ENCODE data around the gene PHACTR3.

Gene PHACTR3

GRCh38 chr20:59790346-59790745, 186.0 kb downstream of the PHACTR3 start:
- Histone ChIP-seq H3K27ac (ENCODE audit: low read length) (no peak overlapping the region), H3K4me1 (ENCODE audit: low read length) (no peaks in the 10 kb centered on the region), H3K9ac (ENCODE audit: low read length) (no peak overlapping the region), H3K9me2 (replicated peaks; ENCODE audit: insufficient read depth, low read length) (no peaks in the 10 kb centered on the region), H4K20me1 (ENCODE audit: insufficient read depth, low read length) (no peaks in the 10 kb centered on the region), H3K4me2 (ENCODE audit: low read depth, low read length) (no peak overlapping the region), H3K27me3 (replicated peaks; ENCODE audit: insufficient read depth, low read length) (peaks cover 11% of the 10 kb centered on the region), H3K4me3 (ENCODE audit: low read length) (no peak overlapping the region), H3K9me3 (replicated peaks; ENCODE audit: insufficient read depth, low read length) (no peaks in the 10 kb centered on the region), H3K79me2 (ENCODE audit: low read length) (no peaks in the 10 kb centered on the region), H2AFZ (ENCODE audit: low read length) (no peak overlapping the region), H3K36me3 (replicated peaks; ENCODE audit: insufficient read depth, low read length) (no peaks in the 10 kb centered on the region), H3F3A (ENCODE audit: insufficient read depth, low read length) (no peaks in the 10 kb centered on the region)
- no peak for TF ChIP-seq CTCF (IDR thresholded peaks at IDR 0.05; ENCODE audit: low read length)
- DNase-seq: no peak

- Histone ChIP-seq H3K4me1 (ENCODE audit: low read length) (no peaks in the 10 kb centered on the region), H3K9me3 (replicated peaks; ENCODE audit: insufficient read depth, low read length) (no peaks in the 10 kb centered on the region), H3K27me3 (replicated peaks; ENCODE audit: insufficient read depth, low read length) (peaks cover 11% of the 10 kb centered on the region), H3K9me2 (replicated peaks; ENCODE audit: insufficient read depth, low read length) (no peaks in the 10 kb centered on the region), H3K4me3 (ENCODE audit: low read length) (no peak overlapping the region), H4K20me1 (ENCODE audit: insufficient read depth, low read length) (no peaks in the 10 kb centered on the region), H3K9ac (ENCODE audit: low read length) (no peak overlapping the region), H2AFZ (ENCODE audit: low read length) (no peak overlapping the region), H3F3A (ENCODE audit: insufficient read depth, low read length) (no peaks in the 10 kb centered on the region), H3K79me2 (ENCODE audit: low read length) (no peaks in the 10 kb centered on the region), H3K36me3 (replicated peaks; ENCODE audit: insufficient read depth, low read length) (no peaks in the 10 kb centered on the region), H3K4me2 (ENCODE audit: low read depth, low read length) (no peak overlapping the region), H3K27ac (ENCODE audit: low read length) (no peak overlapping the region)
- TF ChIP-seq EZH2 (optimal IDR thresholded peaks at IDR 0.05; ENCODE audit: low read depth, low read length) (no peak), CTCF (IDR thresholded peaks at IDR 0.05; ENCODE audit: low read length) (no peak), EZH2phosphoT487 (IDR thresholded peaks at IDR 0.05; ENCODE audit: low read length) (no peak)
- DNase-seq: no peak
Measured at GRCh38 chr20:59792300-59792699, 188.0 kb downstream of the PHACTR3 start.

GRCh38 chr20:59794555-59794954, 190.2 kb downstream of the PHACTR3 start:
- Histone ChIP-seq H3K9me3 (replicated peaks; ENCODE audit: insufficient read depth, low read length) (no peaks in the 10 kb centered on the region), H3K9me2 (replicated peaks; ENCODE audit: insufficient read depth, low read length) (no peaks in the 10 kb centered on the region), H4K20me1 (ENCODE audit: insufficient read depth, low read length) (no peaks in the 10 kb centered on the region), H3K79me2 (ENCODE audit: low read length) (no peaks in the 10 kb centered on the region), H3F3A (ENCODE audit: insufficient read depth, low read length) (no peaks in the 10 kb centered on the region), H3K9ac (ENCODE audit: low read length) (no peak overlapping the region), H3K4me2 (ENCODE audit: low read depth, low read length) (no peak overlapping the region), H3K4me3 (ENCODE audit: low read length) (no peak overlapping the region), H3K27me3 (replicated peaks; ENCODE audit: insufficient read depth, low read length) (peaks cover 5% of the 10 kb centered on the region; the same call in 1 of the 2 replicates), H3K36me3 (replicated peaks; ENCODE audit: insufficient read depth, low read length) (no peaks in the 10 kb centered on the region), H3K4me1 (ENCODE audit: low read length) (no peaks in the 10 kb centered on the region), H2AFZ (ENCODE audit: low read length) (no peak overlapping the region), H3K27ac (ENCODE audit: low read length) (no peak overlapping the region)
- DNase-seq: no peak
- no peak for TF ChIP-seq CTCF (IDR thresholded peaks at IDR 0.05; ENCODE audit: low read length)
- TF ChIP-seq EZH2phosphoT487 (IDR thresholded peaks at IDR 0.05; ENCODE audit: low read length): no peak
- TF ChIP-seq EZH2 (optimal IDR thresholded peaks at IDR 0.05; ENCODE audit: low read depth, low read length): no peak

Measured in MM.1S (cell line).